ENCODE measurements around the gene MOAP1.
"Not testable (repeated sequence)": the region's sequence is repeated elsewhere in the genome, so short reads cannot be mapped to it uniquely, and the experiment has no call there.

MOAP1 gene

DNA sequence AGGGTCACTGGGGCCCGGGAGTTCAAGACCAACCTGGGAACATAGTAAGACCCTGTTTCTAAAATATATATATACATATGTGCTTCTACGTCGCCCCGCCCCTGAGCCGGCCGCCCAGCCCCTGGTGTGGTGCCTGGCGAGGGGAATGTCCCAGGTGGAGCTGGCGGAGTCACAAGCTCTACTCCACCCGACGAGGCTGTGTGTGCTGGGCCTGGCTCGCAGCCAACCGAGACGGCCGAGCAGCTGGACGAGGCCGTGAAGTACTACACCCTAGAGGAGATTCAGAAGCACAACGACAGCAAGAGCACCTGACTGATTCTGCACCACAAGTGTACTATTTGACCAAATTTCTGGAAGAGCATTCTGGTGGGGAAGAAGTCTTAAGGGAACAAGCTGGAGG lies 46.8 kb downstream of the MOAP1 start:
- no peak for DNase-seq
- no peaks in the 10 kb centered on the region for H3K36me3 Mint-ChIP-seq (ENCODE audit: low read depth)
- peaks cover 4% of the 10 kb centered on the region for H3K27me3 Mint-ChIP-seq (ENCODE audit: low read depth, poor library complexity)
- H3K4me1 Mint-ChIP-seq = peaks cover 13% of the 10 kb centered on the region
- no peak overlapping the region for H3K27ac Mint-ChIP-seq
- no peaks in the 10 kb centered on the region for H3K9me3 Mint-ChIP-seq
- H3K4me3 Mint-ChIP-seq = no peak overlapping the region
- TF ChIP-seq, protein P1, sequence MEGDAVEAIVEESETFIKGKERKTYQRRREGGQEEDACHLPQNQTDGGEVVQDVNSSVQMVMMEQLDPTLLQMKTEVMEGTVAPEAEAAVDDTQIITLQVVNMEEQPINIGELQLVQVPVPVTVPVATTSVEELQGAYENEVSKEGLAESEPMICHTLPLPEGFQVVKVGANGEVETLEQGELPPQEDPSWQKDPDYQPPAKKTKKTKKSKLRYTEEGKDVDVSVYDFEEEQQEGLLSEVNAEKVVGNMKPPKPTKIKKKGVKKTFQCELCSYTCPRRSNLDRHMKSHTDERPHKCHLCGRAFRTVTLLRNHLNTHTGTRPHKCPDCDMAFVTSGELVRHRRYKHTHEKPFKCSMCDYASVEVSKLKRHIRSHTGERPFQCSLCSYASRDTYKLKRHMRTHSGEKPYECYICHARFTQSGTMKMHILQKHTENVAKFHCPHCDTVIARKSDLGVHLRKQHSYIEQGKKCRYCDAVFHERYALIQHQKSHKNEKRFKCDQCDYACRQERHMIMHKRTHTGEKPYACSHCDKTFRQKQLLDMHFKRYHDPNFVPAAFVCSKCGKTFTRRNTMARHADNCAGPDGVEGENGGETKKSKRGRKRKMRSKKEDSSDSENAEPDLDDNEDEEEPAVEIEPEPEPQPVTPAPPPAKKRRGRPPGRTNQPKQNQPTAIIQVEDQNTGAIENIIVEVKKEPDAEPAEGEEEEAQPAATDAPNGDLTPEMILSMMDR (IDR thresholded peaks at IDR 0.05) = no peak

DNA sequence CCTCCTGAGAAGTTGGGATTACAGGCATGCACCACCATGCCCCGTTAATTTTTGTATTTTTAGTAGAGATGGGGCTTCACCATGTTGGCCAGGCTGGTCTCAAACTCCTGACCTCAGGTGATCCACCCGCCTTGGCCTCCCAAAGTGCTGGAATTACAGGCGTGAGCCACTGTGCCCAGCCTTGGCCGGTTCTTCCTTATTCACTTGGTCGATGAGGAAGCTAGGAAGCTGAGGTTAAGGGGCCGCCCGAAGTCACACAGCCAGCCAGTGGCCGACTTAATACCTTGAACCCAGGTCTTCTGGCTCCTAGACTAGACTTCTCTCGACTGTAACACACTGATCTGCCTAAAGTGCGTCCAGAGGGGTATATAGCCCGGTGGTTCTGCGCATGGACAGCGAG lies 48.2 kb downstream of the MOAP1 start:
- H3K4me3 Mint-ChIP-seq; H3K27me3 Mint-ChIP-seq (ENCODE audit: low read depth, poor library complexity); H3K36me3 Mint-ChIP-seq (ENCODE audit: low read depth); H3K27ac Mint-ChIP-seq; DNase-seq; H3K9me3 Mint-ChIP-seq: not testable (repeated sequence)
- H3K4me1 Mint-ChIP-seq = peaks cover 13% of the 10 kb centered on the region

DNA sequence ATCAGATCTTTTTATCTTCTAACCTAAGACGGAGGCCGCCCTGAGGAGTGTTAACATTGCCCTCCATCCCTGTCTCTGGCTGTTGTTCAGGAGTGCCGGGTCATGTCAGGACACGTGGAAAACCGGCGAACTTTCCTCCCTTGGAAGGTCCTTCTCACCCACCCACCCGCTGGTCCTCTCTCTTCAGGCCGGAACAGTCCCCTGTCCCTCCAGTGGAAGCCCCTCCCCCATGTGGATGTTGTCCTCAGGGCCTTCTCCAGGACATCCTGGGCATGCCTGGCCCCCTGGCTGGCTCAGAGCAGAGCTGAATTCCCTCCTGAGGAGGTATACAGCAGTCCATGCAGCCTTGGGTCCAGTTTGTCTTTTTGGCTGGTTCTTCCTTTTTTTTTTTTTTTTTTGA lies 48.7 kb downstream of the MOAP1 start:
- no peak overlapping the region for H3K27ac Mint-ChIP-seq
- H3K4me3 Mint-ChIP-seq = no peak overlapping the region
- H3K9me3 Mint-ChIP-seq = no peaks in the 10 kb centered on the region
- no peaks in the 10 kb centered on the region for H3K36me3 Mint-ChIP-seq (ENCODE audit: low read depth)
- no peak for DNase-seq
- TF ChIP-seq, protein P1 (IDR thresholded peaks at IDR 0.05) = no peak
- peaks cover 10% of the 10 kb centered on the region for H3K4me1 Mint-ChIP-seq
- H3K27me3 Mint-ChIP-seq (ENCODE audit: low read depth, poor library complexity) = peaks cover 9% of the 10 kb centered on the region

DNA sequence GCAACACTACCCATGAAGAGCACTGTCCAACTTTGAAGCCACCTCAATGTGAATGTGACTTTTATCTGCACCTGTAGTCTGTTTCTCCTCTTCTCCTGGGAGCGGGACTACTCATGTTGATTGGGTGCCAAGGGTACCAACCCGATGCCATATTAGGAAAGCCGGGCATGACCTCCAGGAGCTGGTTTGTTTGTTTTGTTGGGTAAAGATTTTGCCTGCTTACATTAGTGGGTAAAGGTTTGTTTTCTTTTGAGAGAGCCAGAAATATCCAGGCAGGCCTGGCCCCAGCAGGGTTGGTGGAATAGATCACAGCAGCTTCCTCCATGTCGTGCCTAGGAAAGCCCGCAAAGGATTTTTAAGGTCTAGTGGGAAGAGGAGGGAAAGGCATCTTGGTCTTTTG lies 49.3 kb downstream of the MOAP1 start:
- DNase-seq = no peak
- Mint-ChIP-seq H3K9me3 (no peaks in the 10 kb centered on the region), H3K4me1 (peaks cover 5% of the 10 kb centered on the region), H3K36me3 (ENCODE audit: low read depth) (no peaks in the 10 kb centered on the region), H3K27ac (no peak overlapping the region), H3K4me3 (no peak overlapping the region), H3K27me3 (ENCODE audit: low read depth, poor library complexity) (peaks cover 9% of the 10 kb centered on the region)
- TF ChIP-seq, protein P1 (IDR thresholded peaks at IDR 0.05) = no peak

DNA sequence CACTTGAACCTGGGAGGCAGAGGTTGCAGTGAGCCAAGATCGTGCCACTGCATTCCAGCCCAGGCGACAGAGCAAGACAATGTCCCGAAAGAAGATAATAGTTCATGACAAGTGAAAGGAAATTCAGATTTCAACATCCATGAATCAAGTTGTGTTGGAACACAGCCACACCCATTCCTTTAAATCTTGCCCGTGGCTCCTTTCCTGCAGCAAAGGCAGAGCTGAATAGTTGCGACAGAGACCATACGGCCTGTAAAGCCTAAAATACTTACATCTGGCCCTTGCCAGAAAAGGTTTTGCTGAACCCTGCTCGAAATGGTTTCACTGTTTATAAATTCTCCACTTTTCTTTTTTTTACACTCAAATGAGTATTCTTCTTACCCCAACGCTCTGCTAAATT lies 51.2 kb downstream of the MOAP1 start:
- DNase-seq = no peak
- Mint-ChIP-seq H3K27ac (no peak overlapping the region), H3K9me3 (no peaks in the 10 kb centered on the region)

DNA sequence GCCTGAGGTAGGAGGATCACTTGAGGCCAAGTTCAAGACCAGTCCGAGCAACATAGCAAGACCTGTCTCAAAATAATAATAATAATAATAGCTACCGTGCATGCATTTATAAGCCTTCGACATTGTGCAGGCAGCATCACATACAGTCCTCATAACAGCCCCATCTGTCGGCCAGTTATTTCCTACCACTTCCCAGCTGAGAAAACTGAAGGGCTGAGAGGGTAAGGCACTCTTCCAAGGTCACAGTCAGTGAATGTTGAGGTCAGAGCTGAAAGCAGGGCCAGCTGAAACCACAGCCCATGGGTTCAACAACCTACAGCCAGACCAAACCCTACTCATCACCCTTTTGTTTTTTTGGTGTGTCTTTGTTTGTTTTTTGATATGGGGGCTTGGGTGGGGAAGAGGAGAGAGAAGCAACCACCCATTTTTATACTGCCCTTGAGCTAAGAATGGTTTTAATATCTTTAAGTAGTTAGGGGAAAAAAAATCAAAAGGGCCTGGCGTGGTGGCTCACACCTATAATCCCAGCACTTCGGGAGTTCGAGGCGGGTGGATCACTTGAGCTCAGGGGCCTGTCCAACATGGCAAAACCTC lies 52.1 kb downstream of the MOAP1 start:
- no peak overlapping the region for H3K27ac Mint-ChIP-seq
- H3K36me3 Mint-ChIP-seq (ENCODE audit: low read depth) = no peaks in the 10 kb centered on the region
- H3K9me3 Mint-ChIP-seq = no peaks in the 10 kb centered on the region
- DNase-seq = no peak
- H3K27me3 Mint-ChIP-seq (ENCODE audit: low read depth, poor library complexity) = peaks cover 12% of the 10 kb centered on the region
- no peak overlapping the region for H3K4me3 Mint-ChIP-seq
- no peaks in the 10 kb centered on the region for H3K4me1 Mint-ChIP-seq
- TF ChIP-seq, protein P1 (IDR thresholded peaks at IDR 0.05) = peak; percentile 26

More for the DNA sequence above, 51.2 kb downstream of the MOAP1 start:
- TF ChIP-seq, protein P1 (IDR thresholded peaks at IDR 0.05) = no peak
- H3K36me3 Mint-ChIP-seq (ENCODE audit: low read depth) = no peaks in the 10 kb centered on the region
- peaks cover 12% of the 10 kb centered on the region for H3K27me3 Mint-ChIP-seq (ENCODE audit: low read depth, poor library complexity)
- H3K4me1 Mint-ChIP-seq = no peaks in the 10 kb centered on the region
- H3K4me3 Mint-ChIP-seq = no peak overlapping the region
